Effector CD8-positive, alpha-beta T cell (primary cell): ENCODE results near the gene TMEM208.

Source experiments
- DNase-seq: peaks from one replicate; lab custom pipeline; 2025; lab: John Stamatoyannopoulos, UW

Gene TMEM208

DNA sequence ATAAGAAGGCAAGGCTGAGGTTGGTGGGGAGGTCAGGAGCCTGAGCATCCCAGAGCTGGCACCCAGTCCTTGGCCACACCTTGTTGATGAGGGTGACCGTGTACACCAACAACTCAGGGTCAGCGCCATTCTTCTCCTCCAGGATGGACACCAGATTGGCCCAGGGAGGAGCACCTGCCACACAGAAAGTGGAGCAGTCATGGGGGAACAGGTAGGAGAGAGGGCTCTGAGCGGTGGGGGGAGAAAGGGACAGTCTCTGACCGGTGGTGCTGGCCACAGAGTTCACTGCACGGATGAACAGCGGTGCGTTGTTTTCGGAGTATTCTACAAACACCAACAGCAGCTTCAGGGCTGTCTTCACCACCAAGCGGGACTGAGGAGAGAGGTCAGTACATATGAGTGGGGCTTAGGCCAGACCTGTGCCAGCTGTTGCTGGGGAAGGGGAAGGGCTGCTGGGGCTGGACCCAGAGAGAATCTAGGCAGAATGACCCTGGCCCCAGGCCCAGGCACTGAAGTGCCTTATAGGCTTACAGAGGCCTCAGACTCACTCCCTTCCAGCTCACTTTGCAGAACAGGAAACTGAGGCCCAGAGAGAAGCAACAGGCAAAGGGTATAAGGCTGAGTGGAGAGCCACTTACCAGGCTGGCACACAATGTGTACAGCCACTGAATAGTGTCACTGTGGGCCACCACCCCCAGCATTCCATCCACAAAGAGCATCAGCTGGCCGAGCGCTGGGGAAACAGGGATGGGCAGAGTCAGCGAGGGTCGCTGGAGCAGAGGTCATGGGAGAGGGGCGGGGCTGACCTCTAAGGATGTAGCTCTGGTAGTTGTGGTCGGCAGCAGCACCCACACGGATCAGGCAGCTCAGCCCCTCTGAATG lies 10.7 kb downstream of the TMEM208 start:
- DNase-seq, result no peak

DNA sequence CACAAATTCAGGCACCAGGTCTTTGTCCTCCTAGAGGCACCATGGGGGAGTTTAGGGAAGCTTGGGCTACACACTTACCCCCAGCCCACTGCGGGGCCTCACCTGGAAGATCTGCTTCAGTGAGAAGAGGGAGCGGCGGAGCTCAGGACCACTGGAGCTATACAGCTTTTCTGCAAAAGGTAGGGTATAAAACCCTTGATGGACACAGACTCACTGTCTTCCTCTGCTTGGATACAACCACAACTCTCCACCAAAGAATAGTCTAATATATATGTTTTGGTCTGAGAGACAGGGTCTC lies 11.3 kb downstream of the TMEM208 start:
- DNase-seq, result no peak

DNA sequence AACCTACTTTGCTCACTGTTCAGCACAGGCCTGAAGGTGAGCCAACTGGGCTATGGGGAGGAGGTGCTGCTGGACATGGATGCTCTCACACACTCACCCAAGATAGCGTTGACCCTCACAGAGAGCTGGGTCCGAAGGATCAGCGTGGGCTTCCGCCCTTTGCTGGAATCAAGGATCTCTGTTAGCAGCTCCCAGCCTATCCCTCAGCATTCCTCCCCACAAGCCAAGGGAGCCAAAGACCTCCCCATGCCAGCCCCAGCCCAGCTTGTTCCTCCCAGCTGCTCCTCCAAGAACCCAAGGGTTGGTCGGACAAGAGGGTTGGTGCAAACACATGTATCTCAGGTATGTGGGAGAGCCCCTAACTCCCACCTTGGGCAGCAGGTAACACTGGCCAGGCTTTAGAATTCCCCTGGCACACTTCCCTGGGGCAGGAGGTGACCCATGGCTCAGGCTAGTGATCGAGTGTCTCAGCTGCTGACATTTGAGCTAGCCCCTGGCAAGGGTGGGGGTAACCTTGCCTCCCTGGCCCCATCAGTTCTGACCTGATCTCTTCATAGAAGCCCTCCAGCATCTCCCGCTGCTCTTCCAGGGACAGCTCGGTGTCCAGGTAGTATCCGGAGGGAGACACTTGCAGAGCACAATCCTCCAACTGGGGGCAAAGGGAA lies 12.0 kb downstream of the TMEM208 start:
- DNase-seq, result no peak

DNA sequence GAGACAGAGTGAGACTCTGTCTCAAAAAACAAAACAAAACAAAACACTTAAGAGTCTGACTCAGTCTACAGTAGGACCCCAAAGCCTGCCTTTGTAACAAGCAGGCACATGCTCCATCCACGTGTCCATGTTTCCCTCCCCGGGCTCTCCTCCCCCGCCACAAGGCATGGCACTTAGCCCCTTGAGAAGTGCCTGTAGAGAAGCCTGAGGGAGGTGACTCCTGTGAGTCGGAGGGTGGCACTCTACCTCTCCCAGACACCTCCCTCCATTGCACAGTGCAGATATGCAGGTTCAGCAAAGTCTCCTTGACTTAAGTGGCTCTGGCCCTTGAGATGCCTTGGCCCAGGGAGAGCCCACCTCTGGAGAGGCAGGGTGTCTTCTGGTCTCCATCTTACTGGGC lies 13.6 kb downstream of the TMEM208 start:
- DNase-seq, result no peak

DNA sequence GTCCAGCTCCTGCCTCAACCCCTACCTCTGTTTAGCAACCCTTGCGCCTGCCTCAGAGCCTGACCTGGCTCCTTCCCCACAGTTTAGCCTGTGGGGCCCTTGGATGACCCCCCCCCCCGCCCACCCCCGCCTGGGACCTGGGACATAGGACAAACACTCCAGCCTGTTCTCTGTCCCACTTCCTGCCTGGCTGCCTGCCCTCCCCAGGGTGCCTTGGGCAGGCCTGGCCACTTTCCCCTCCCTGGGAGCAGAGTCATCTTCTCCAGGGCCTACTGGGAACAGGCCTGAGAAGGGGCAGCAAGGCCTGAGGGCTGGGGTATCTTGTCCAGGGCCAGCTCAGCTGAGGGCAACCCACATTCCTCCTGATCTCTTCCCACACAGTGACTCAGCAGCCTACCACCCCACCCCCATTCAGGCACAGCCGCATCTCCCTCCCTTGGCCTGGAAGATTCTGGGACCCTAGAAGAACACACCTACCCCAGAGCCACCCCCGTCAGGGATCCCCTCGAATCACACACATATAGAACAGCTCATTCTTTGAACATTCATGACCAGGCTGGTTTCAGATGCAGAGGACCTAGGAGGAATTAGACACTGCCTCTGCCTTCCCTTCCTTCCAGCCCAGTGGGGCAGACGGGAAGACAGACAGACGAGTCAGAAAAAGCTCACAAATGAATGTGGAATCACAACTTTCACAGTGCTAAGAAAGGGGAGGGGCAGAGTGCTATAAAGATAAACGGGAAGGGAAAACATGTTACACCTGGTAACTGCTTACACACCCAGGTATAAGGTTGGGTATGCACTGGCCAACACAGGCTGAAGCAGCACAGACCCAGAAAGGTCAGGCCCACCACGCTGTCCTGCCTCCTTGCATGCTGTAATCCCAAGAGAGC lies 14.3 kb downstream of the TMEM208 start:
- no peak for DNase-seq

DNA sequence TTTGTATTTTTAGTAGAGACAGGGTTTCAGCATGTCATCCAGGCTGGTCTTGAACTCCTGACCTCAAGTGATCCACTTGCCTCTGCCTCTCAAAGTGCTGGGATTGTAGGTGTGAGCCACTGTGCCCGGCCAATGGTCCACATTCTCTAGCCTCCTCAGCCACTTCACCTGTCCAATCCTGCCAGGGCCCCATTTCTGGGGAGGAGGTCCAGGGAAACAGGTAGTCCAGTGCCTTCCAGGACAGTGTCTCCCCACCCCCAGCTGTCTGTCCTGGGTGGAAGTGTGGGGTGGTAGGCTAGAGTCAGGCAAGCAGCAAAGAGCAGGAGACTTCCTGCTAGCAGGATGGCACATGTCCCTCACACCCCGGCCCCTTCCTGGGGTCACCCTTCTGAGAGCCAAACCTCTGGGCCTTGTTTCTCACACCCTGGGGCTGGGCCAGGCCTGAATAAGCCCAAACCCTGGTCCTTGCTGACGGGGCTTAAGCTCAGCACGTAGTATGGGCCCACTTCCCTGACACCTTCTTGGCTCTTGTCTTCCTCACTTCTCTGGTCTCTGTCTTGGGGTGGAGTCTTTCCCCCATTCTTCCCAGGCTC lies 15.3 kb downstream of the TMEM208 start:
- DNase-seq, result no peak

DNA sequence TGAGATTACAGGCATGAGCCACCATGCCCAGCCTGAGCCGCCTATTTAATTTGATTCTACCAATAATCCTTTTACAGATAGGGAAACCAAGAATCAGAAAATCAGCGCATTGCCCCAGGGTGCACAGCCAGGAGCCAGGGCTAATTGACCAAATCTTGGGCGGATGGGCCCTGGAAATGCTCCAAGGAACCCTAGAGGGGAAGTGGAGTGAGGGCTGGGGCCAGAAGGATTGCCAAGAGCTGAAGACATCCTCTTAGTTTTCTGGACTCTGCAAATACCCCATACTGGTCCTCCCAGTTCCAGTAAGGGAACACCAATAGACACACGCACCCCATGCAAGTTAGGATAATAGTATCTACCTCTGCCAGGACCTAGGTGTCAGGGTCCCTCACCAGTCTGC lies 16.6 kb downstream of the TMEM208 start:
- no peak for DNase-seq

DNA sequence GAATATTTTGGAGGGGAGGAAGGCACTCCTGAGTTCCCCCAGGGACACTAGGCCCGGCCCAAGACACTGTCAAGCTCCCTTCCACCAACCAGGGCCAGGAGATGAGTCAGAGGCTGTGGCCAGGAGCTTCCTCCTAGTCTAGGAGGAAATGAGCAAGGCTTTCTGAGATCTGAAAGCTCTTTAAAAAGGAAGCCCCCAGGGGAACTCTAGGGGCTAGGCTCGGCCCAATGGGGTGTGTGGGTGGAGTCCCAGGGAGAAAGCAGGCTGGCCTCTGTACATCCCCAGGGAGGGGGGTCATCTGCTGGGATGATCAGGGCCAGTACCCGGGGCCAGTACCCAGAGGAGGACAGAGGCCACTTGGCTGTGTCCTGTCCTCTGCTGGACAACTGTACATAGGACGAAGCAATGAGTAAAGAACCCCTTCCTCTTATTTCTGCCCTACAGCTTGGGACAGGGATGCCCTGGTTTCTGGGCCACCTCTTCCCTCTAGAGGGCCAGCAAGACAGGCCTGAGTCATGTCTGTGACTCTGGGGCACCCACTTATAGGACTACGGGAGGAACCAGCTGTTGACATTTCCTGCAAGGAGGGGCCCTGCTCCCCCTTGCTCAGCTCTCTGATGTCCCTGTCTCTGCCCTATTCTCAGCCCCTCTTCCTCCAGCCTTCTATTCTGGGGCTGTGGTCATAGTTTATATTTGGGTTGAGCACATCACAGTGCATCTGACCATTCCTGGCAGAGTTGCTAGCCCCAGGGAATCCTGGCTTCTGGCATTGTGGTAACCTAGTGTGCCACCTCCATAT lies 17.7 kb downstream of the TMEM208 start:
- DNase-seq, result peak; percentile 62

DNA sequence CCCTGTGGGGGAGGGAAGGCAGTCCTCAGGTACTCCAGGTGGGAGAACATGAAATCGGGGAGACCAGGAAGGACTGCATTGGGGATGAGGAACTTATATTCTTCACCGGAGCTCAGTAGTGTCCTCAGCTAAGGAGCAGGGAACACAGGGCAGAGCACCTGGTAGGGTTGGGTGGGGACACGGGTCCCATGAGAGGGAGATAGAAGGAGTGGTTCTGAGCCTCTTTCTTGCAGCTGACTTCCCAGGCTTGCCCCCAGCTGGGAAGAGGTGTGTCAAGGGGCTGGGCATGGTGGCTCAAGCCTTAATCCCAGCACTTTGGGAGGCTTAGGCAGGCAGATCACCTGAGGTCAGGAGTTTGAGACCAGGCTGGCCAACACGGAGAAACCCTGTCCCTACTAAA lies 18.3 kb downstream of the TMEM208 start:
- DNase-seq, result no peak

DNA sequence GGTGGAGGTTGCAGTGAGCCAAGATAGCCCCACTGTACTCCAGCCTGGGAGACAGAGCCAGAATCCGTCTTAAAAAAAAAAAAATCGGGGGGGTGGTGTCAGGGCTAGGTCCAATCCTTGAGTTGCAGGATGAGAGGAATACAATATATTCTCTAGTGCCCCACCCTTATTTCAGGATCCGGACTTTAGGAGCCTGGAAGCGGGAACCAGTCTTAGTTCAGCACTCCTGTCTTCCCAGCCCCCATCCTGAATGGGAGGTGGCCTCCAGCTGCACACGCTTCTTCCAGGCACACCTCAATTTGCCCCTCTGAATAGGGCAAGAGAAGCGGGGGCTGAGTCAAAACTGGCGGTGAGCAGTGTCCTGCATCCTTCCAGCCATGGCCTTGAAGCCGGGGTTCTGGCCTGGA lies 18.7 kb downstream of the TMEM208 start:
- DNase-seq, result no peak

DNA sequence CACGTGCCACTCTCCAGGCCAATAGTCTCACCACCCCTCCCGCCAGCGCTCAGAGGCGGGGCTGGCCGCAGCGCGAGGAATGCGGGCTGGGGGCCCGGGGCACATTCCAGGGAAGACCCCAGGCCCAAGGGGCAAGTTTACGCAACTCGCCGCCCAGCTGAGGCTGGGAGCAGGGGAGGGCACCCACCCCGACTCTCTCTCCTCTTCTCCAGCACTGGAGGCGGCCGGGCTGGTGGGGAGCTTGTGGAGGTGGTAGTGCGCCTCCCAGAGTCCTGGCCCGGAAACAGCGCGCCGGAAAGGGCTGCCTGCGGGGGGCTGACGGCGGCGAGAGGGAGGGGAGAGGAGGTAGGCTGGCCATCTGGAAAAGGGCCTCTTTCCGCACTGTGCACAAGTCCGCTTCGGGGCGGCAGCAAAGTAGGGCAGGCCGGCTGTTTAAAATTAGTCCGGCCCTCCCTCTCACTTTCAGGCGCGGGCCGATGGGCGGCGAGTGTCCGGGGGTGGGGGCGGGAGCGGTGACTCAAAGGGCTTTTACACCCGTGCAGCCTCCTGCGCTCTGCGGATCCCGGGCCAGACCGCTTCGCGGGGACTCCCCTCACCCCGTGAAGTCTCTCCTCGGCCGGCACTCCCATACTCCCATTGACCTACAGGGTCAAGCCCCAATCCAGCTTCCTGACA lies 19.3 kb downstream of the TMEM208 start:
- peak; percentile 22 for DNase-seq

DNA sequence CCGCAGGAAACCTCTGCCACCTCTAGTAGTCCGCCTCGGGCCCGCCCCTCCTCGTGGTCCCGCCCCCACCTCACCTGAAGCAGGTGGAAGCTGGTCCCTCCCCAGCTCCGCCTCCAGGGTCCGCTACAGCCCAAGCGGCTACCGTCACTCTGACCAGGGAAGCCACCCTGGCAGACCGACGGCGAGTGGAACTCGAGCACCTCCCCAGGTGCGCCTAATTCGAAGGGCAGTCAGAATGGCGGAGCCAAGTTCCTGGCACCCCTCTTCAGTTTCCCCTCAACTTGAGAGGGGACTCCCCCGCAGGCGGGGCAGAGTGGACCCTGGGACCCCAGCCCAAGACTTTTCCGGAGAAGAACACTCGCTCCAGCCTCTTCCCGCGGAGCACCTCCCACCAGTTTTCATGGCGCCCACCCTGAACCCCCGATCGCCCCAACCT lies 19.8 kb downstream of the TMEM208 start:
- no peak for DNase-seq

DNA sequence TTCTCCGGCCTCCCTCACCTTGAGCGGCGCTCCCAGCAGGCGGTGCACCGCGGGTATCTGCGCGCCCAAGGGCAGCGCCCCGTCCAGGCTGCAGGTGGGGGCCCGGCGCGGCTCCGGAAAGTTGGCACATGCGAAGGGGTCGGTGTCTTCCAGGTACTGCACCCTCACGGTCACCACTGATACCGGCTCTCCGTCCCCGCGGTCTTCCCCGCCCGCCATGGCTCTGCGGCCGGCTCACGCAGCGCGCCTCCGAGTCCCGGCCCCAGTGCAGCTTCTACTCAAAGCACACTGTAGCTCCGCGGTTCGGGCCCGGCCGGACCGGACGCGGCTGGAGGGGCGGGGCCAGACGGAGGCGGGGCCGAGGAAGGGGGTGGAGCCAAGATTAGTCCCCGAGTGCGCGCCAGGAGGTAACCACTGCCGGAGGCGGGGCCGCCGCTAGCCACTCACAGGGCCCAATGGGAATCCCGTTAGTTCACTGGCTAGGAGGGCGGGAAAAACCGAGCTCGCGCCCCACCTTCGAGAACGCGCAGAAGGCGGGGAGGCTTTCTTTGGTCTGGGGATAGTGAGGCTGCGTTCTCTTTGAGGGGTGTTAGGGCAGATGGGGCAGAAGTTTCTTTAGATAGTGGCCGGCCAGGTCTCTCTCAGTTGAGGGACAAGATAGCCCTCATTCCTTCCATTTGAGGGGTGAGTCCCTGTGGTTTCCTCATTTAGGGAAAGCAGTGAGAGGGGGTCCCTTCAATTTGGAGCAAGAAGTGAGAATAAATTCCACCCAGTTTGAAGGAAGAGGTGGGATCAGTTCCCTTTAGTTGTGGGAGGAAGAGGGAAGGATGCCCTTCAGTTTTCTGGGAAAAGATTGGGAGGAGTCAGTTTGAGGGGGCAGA lies 20.5 kb downstream of the TMEM208 start, which contains the start of gene FHOD1:
Gene FHOD1 (minus strand): TSS at position 290 of the 881 bp plus-strand sequence. CDS start 71 bp downstream, at position 219.
- peak; percentile 90 for DNase-seq

DNA sequence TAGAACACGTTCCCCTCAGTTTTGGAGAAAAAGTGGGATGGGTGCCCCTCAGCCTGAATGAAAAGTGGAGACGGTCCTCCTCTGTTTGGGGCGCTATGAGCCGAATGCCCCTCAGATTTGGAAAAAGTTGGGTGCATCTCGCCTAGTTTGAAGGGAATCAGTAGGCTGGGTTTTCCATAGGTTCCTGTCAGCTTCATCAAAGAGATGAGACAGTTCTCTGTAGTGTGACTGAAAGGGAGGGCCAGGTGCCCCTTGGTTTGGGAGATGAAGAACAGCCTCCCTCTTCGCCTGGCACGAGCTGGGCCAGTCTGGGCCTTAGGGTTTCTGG lies 21.1 kb downstream of the TMEM208 start:
- no peak for DNase-seq

DNA sequence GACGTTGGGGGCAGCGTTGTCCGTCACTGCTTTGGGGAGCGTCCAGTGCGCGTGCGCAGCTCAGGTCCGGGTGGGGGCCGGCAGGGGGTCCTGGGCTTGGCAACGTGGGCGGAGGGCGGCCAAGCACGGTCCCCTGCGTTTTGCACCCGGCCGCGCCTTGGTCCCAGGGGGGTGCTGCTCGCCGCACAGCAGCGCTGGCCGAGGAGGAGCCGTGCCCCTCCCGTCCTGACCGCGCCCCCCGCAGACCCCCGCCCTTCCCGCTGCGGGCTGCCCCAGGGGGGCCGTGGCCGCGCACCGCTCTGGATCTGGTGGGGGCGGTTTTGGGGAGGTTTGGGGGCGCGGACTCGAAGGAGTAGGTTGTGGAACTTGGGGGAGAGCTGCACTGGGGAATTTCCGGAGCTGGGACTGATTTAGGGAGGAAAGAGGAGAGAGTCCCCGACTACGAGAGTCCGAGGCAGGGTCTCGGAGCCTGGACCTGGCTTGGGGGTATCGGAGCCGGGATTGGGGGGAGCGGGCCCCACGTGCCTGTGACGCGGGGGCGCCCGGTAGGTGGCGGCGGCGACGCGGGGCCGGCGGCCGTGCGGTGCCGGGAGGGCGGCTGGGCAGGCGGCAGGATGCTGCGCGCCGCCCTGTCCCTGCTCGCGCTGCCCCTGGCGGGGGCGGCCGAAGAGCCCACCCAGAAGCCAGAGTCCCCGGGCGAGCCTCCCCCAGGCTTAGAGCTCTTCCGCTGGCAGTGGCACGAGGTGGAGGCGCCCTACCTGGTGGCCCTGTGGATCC lies 21.7 kb downstream of the TMEM208 start, which contains the start of gene SLC9A5:
Gene SLC9A5 (plus strand): TSS at position 579 of the 777 bp plus-strand sequence. CDS start 36 bp downstream, at position 615.
- DNase-seq, result no peak

DNA sequence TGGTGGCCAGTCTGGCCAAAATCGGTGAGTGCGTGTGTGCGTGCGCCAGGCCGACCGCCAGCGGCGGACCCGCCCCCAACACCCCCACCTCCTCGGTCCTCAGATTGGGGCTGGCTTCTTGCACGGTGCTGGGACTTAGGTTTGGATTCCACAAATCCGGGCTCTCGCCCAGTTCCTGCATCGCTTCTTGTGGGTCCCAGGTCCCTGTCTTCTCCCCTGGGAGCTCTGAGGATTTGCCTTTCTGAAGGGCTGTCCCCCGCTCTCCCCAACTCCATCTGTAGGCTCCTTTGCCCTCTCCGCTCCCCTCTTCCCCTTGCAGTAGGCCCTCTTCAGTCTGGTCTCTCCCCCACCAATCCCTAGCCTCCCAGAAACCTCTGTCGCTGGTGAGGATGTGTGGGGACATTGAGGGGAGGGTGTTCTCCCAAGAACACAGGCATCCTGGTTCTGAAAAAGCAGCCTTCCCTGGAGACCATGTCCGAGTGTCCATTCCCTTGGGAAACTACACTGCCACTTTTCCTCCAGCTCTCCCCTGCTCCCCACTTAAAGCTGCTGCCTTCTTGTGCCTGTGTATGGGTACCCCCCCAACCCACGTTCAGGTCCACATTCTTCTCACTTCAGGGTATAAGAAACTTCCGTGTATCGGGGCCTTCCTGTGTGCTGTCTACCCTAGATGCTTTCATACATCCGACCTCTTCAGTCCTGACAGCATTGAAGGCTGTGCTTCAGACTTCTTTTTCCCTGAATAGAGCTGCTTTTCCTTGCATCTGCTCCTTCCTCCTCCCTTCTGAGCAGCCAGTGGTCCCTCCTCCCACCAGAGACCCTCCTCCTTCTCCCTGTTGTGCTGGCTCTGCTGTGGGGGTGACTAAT lies 22.5 kb downstream of the TMEM208 start:
- no peak for DNase-seq

DNA sequence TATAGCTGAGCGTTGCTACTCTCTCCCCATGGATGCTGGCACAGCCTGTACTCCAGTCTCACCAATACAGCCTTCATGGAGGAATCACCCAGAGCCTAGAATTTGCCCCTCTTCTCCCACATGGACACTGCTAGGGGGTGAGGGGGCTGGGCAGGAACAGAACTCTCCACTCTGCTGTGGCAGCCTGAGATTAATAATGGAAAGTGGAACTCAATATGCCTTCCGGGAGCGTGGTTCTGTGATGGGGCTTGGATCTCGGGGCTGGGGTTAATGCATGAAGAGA lies 23.1 kb downstream of the TMEM208 start:
- no peak for DNase-seq
